ELF-1 (cell line): Measurements from ENCODE around the gene KCNK1.
A peak's percentile ranks its signal among the peaks of the same experiment; 100 is the strongest.
"Not testable (repeated sequence)": the region's sequence is repeated elsewhere in the genome, so short reads cannot be mapped to it uniquely, and the experiment has no call there.

Experiments
- DNase-seq: peaks from one replicate; pipeline ENCODE4 v3.0.0-alpha.2; 2016; ENCODE audit warnings: low read depth, low spot score

The KCNK1 gene

GRCh38 chr1:233665575-233666270, 51.8 kb downstream of the KCNK1 start:
- DNase-seq = no peak

DNA sequence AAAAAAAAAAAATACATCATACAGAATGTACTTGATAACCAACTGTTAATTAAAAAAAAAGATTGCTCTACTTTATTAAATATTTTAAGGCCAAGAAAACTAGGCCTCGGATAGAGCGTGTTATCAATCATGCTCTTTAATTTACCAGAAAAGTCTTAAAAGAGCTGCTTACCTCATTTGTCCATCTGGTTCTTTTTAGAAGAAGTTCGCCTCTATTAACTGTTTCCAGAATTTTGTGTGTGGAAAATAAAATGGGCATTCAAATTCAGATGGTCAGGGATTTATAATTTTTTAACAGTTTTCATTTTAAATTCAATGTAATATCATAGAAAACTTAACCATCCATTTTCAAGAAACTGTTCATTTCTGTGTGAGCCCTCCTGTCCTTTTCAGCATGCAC, 53.8 kb downstream of the KCNK1 start:
- DNase-seq = no peak

DNA sequence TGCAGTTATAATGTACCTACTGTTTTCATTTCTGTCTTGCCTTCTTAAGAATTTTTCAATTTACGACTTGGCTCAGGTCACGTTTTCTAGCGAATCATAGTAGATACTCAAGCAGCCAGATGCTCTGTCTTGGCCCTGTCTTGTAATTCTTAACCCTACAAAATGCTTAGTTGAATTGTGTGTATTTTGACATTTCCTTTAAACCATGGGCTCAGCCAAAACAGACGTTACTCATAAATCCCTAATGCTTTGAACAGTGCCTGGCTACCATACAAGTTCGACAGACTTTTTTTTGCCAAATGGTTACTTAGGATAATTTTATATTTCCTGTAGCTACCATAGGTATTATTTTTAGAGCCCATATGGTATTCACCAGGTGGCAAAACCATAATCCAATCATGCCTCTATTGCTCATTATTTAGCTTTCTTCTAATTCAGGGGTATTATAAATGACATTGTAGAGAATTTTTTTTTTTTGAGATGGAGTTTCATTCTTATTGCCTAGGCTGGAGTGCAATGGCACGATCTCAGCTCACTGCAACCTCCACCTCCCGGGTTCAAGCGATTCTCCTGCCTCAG, 54.3 kb downstream of the KCNK1 start:
- DNase-seq = no peak

DNA sequence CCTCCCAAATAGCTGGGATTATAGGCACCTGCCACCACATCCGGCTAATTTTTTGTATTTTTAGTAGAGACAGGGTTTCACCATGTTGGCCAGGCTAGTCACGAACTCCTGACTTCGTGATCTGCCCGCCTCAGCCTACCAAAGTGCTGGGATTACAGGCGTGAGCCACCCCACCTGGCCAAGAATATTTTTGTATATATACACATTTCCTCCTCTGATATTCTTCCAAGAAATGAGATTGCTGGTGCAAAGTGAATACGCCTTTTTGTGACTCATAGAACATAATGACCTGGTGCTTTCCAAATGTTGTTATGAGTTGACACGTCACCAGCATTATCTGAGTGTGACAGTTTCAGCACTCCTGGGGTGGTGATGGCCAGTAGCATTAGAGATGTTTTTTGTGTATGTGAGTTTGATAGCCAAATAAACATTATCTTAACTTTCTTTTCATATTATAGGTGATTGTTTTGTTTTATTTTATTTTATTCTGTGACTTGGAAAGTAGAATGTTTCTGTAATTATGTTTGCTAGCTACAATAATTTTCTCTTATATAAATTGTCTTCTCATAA, 54.9 kb downstream of the KCNK1 start:
- DNase-seq = no peak

DNA sequence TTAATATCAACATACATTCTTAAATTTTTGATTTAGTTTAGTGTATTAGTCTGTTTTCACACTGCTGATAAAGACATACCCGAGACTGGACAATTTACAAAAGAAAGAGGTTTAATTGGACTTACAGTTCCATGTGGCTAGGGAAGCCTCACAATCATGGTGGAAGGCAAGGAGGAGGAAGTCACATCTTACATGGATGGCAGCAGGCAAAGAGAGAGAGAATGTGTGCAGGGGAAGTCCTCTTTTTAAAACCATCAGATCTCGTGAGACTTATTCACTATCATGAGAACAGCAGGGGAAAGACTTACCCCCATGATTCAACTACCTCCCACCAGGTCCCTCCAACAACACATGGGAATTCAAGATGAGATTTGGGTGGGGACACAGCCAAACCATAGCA, 56.5 kb downstream of the KCNK1 start:
- not testable (repeated sequence) for DNase-seq

DNA sequence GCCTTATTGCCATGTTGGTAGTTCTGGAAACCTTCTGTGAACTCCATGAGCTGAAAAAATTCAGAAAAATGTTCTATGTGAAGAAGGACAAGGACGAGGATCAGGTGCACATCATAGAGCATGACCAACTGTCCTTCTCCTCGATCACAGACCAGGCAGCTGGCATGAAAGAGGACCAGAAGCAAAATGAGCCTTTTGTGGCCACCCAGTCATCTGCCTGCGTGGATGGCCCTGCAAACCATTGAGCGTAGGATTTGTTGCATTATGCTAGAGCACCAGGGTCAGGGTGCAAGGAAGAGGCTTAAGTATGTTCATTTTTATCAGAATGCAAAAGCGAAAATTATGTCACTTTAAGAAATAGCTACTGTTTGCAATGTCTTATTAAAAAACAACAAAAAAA, 57.4 kb downstream of the KCNK1 start:
- no peak for DNase-seq

GRCh38 chr1:233672732-233673131, 58.8 kb downstream of the KCNK1 start:
- no peak for DNase-seq

DNA sequence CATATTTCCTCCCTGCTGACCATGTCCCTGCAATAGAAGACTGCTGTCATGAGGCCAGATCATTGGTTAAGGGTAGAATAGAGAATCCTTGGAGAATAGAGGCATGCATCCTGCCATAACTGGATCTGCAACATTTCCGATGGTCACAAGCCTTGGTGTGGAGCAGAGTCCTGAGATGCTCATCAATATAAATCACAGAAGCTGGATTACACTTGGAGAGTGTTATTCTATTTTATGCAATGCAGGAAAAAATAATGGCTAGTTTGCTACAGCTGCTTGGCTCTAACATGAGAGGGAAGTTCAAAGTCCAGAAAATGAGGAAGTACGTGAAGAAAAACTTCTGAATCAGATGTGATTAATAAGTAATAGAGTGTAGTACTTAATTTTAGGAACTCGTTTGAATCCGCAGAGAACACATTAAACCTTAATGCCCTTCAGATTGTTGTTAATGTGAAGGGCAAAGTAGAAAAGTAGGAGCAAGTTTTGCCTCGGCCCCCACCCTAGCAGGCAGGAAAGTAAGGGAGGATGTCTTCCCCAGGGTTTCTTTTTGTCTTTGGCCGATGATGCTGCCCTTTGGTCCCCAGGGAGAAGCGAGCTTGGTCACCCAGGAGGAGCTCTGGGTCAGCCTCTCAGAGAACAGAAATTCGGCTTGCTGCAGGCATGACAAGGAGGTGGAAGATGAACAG, 59.5 kb downstream of the KCNK1 start:
- DNase-seq = no peak

DNA sequence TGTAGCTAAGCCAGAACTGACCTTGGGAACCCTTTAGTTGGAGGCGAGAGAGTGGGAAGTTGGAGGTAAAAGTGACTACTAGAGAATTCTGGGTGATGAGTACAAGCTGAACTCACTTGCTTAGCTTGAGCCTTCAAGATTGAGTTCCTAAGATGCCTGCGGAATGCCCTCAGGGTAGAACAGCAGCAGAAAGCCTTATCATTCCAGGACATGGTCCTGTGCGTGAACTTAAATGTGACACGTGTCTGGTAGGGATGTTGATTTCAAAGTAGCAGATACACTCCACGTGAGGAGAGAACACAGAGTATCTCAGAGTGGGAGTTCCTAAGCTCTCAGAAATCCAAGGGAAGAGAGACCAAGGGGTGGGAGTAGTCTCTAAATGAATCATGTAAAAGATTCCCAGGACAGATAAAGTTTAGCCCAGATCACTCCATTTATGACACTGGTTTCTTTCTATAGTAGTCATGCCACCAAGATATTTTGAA, 60.1 kb downstream of the KCNK1 start:
- DNase-seq = peak; percentile 40

GRCh38 chr1:233675446-233675845, 61.5 kb downstream of the KCNK1 start:
- DNase-seq = no peak

GRCh38 chr1:233675893-233676292, 62.0 kb downstream of the KCNK1 start:
- no peak for DNase-seq

DNA sequence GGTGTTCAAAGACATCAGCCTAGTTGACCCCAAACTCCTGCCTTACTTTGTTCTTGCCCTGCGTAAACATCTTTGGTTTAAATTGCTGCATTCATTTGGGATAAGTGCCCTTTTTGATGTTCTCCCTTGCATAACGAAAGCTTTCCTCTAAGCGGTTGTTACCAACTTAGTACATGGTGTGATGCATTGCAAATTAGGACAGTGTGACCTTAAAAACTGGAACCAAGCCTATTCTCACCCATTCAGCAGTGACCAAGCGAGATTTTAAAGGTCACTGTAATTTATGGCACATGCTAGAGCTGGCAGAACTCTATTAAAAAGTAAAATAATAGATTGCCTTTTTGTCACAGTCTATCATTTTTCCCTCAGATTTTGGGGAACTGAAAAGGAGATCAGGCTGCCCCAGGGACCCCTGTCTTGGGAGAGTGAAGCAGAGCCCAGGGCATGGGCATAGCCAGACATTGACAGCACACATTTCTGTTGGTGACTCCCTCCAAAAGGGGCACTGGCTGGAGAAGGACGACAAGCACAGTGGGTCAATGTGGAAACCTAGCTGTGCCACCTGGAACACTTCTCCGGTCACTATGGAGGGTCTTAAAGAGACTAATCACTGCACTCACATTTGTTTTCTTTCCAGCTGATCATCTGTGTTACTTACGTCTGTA, 63.9 kb downstream of the KCNK1 start:
- no peak for DNase-seq

GRCh38 chr1:233679030-233679429, 65.1 kb downstream of the KCNK1 start:
- DNase-seq = no peak

GRCh38 chr1:233679591-233680373, 65.9 kb downstream of the KCNK1 start:
- DNase-seq = peak; percentile 51

GRCh38 chr1:233681285-233681684, 67.4 kb downstream of the KCNK1 start:
- DNase-seq = no peak

DNA sequence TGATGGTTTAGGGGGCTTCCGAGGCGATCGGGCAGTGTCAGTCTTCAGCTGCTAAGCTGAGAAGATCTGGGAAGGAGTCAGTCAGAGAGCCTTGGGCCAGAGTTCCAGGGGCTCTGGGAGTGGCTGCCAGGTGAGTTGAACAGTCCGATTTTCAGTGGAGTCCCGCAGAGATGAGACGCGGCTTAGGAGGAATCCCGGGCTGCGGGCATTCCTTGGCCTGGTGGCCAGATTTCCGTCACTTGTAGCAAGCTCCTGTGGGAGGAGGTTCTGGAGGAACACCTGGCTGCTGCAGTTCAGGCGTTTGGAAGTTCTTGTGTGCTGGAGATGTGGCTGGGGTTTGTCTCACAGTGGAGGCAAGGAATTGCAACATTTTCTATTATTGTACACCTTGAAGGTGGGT, 72.7 kb downstream of the KCNK1 start:
- peak; percentile 39 for DNase-seq

GRCh38 chr1:233689017-233689747, 75.3 kb downstream of the KCNK1 start:
- no peak for DNase-seq

- no peak for DNase-seq
These were observed 75.9 kb downstream of the KCNK1 start for GRCh38 chr1:233689748-233690254.

DNA sequence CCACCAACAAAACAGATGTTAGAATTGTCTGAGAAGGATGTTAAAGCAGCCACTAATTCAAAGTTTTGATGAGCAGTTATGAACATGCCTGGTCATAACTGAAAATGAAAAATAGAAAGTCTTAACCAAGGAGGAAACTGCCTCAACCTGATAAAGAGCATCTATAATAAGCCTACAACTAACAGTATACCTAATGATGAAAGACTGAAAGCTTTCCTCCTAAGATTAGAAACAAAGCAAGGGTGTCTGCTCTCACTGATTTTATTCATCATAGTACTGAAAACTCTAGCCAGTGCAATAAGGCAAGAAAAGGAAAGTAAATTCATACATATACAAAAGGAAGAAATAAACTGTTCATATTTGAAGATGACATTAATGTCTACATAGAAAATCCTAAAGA, 82.0 kb downstream of the KCNK1 start:
- DNase-seq = no peak

- DNase-seq = no peak
These were observed 86.4 kb downstream of the KCNK1 start for GRCh38 chr1:233700338-233700737.
